Measurements from ENCODE around the gene RGS19. TPM values are rescaled to one million over a fixed set of nuclear protein-coding genes. Genes with fewer than 3 reads are reported as not detected.
"Not testable (repeated sequence)": the region's sequence is repeated elsewhere in the genome, so short reads cannot be mapped to it uniquely, and the experiment has no call there.

RGS19 gene
- 10 to 100 TPM; 35.3 to 36.9 TPM for total RNA-seq
- polyA plus RNA-seq: 120 TPM

GRCh38 chr20:64079273-64080012, at the start of gene RGS19:
Gene RGS19, minus strand, starts transcription at chr20:64079518. Its CDS starts 2,632 bp downstream, at chr20:64076886.
- Histone ChIP-seq H3K27ac (ENCODE audit: low read depth, low read length) (peak within 1 kb of the TSS; percentile 81), H3K4me3 (ENCODE audit: low read length) (peak within 1 kb of the TSS; percentile 81), H3K27me3 (ENCODE audit: insufficient read depth, low read length, poor library complexity, severe bottlenecking) (no peaks in the 10 kb centered on the region), H3K4me1 (ENCODE audit: insufficient read depth, low read length) (peaks cover 36% of the 10 kb centered on the region), H3K9me3 (ENCODE audit: low read length) (no peaks in the 10 kb centered on the region), H3K36me3 (ENCODE audit: insufficient read depth, low read length) (peaks cover 7% of the 10 kb centered on the region)
- ChIA-PET POLR2A (interaction anchor here (0.6 to 2.1 kb wide), 7 partner anchors 10 to 559 kb away, joined by 3 to 6 read pairs (median 3); partner anchors contain the start of genes PPDPF, TCEA2 and UCKL1), CTCF (interaction anchor here (0.8 to 4.8 kb wide), 5 partner anchors 10 to 583 kb away, joined by 3 to 34 read pairs (median 5); partner anchors contain the start of gene PRPF6)
- peaks cover 16 to 64% (median 30%) of the 10 kb centered on the region in 3 donors for H3K4me1 Mint-ChIP-seq
- peak; percentile 61 to 80 (median 65) for DNase-seq
- peak within 1 kb of the TSS; percentile 84 to 95 (median 90) for H3K27ac Mint-ChIP-seq
- no peaks in the 10 kb centered on the region for H3K9me3 Mint-ChIP-seq
- H3K36me3 Mint-ChIP-seq: peaks cover 0 to 15% (median 0%) of the 10 kb centered on the region in 3 donors
- H3K27me3 Mint-ChIP-seq: peaks cover 2 to 3% of the 10 kb centered on the region in 2 donors
- H3K4me3 Mint-ChIP-seq: peak within 1 kb of the TSS; percentile 83 to 93 (median 89)

DNA sequence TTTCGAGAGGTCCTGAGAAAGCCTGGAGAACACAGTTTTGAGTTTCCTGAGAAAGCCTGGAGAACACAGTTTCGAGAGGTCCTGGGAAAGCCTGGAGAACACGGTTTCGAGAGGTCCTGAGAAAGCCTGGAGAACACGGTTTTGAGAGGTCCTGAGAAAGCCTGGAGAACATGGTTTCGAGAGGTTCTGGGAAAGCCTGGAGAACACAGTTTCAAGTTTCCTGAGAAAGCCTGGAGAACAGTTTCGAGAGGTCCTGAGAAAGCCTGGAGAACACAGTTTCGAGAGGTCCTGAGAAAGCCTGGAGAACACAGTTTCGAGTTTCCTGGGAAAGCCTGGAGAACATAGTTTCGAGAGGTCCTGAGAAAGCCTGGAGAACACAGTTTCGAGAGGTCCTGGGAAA, 44.2 kb upstream of the RGS19 start:
- H3K4me3 Mint-ChIP-seq; CTCF ChIA-PET; POLR2A ChIA-PET; H3K9me3 ChIP-seq (ENCODE audit: low read length); H3K27ac ChIP-seq (ENCODE audit: low read depth, low read length); H3K4me1 Mint-ChIP-seq; H3K9me3 Mint-ChIP-seq; H3K4me3 ChIP-seq (ENCODE audit: low read length); H3K36me3 Mint-ChIP-seq; DNase-seq; H3K36me3 ChIP-seq (ENCODE audit: insufficient read depth, low read length); H3K27ac Mint-ChIP-seq; H3K27me3 ChIP-seq (ENCODE audit: insufficient read depth, low read length, poor library complexity, severe bottlenecking): not testable (repeated sequence)
- peaks cover 8 to 33% of the 10 kb centered on the region in 2 donors for H3K27me3 Mint-ChIP-seq
- H3K4me1 ChIP-seq (ENCODE audit: insufficient read depth, low read length): peaks cover 11% of the 10 kb centered on the region

- H3K27ac ChIP-seq (ENCODE audit: low read depth, low read length); H3K4me3 Mint-ChIP-seq; CTCF ChIA-PET; POLR2A ChIA-PET; H3K36me3 Mint-ChIP-seq; H3K9me3 Mint-ChIP-seq; H3K27me3 ChIP-seq (ENCODE audit: insufficient read depth, low read length, poor library complexity, severe bottlenecking); DNase-seq; H3K36me3 ChIP-seq (ENCODE audit: insufficient read depth, low read length); H3K4me3 ChIP-seq (ENCODE audit: low read length); H3K9me3 ChIP-seq (ENCODE audit: low read length); H3K4me1 Mint-ChIP-seq: not testable (repeated sequence)
- H3K4me1 ChIP-seq (ENCODE audit: insufficient read depth, low read length): peaks cover 11% of the 10 kb centered on the region
- peak overlapping the region in 1 of 8 donors; percentile 24 for H3K27ac Mint-ChIP-seq
- H3K27me3 Mint-ChIP-seq: peaks cover 8 to 29% of the 10 kb centered on the region in 2 donors
Observed at GRCh38 chr20:64122927-64123326, 43.6 kb upstream of the RGS19 start.

DNA sequence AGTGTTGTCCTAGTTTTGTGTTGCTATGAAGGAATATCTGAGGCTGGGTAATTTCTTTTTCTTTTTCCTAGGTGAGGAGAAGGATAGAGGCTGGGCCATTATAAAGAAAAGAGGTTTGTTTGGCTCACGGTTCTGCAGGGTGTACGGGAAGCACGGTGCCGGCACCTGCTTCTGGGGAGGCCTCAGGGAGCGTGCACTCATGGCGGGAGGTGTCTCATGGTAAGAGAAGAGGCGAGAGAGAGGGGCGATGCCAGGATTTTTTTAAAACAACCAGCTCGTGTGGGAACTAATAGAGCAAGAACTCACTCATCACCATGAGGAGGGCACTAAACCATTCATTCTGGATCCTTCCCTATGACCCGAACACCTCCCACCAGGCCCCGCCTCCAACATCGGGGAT, 42.3 kb upstream of the RGS19 start:
- no peak overlapping the region for H3K4me3 Mint-ChIP-seq
- Histone ChIP-seq H3K27me3 (ENCODE audit: insufficient read depth, low read length, poor library complexity, severe bottlenecking) (no peaks in the 10 kb centered on the region), H3K9me3 (ENCODE audit: low read length) (no peaks in the 10 kb centered on the region), H3K27ac (ENCODE audit: low read depth, low read length) (no peak overlapping the region), H3K36me3 (ENCODE audit: insufficient read depth, low read length) (no peaks in the 10 kb centered on the region), H3K4me1 (ENCODE audit: insufficient read depth, low read length) (peaks cover 11% of the 10 kb centered on the region), H3K4me3 (ENCODE audit: low read length) (no peak overlapping the region)
- CTCF ChIA-PET: interaction anchor here (1.3 to 4.1 kb wide), 5 partner anchors 11 to 584 kb away, joined by 5 to 71 read pairs (median 10); partner anchors contain the start of genes LKAAEAR1, OPRL1, PTK6 and RGS19
- no peaks in the 10 kb centered on the region for H3K9me3 Mint-ChIP-seq
- H3K36me3 Mint-ChIP-seq: no peaks in the 10 kb centered on the region
- no peak overlapping the region for H3K27ac Mint-ChIP-seq
- POLR2A ChIA-PET: interaction anchor here (0.6 kb wide), 1 partner anchor 26 kb away, joined by 3 read pairs; no protein-coding TSS in a partner anchor
- peaks cover 6 to 10% (median 7%) of the 10 kb centered on the region in 3 donors for H3K4me1 Mint-ChIP-seq
- H3K27me3 Mint-ChIP-seq: peaks cover 8 to 27% of the 10 kb centered on the region in 2 donors
- DNase-seq: no peak

DNA sequence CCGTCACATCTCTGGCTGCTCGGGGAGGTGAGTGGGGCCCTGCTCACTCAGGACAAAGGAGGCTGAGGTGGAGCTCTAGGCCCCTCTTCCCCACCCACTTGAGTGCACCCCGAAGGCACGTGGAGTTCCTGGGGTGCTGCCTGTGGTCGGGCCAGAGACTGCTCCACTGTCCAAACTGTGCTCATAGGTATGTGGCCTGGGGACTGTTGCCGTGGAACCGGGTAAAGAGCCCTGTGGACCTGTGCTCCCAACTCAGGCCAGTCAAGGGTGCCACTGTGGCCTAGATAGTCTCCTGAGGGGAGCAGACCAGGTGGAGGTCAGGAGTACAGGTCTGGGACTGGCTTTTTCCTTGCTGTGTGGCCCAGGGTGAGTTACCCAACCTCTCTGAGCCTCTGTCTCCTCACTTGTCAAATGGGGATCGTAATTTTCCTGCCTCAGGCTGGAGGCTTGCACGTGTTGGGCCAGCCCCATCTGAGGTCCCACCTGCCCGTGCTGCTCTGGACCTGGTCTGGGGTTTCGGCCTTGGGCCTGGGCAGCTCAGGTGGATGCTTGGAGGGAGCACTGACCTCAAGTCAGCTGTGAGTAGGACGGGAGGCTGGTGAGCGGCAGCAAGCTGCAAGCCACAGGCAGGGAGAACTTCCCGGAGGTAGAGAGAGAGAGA, 40.5 kb upstream of the RGS19 start:
- no peaks in the 10 kb centered on the region for H3K36me3 Mint-ChIP-seq
- ChIA-PET CTCF (interaction anchor here (0.6 to 4.1 kb wide), 13 partner anchors 9 to 213 kb away, joined by 3 to 71 read pairs (median 4); partner anchors contain the start of genes LKAAEAR1, OPRL1, PRPF6 and RGS19), POLR2A (interaction anchor here (1.8 kb wide), 1 partner anchor 81 kb away, joined by 6 read pairs; no protein-coding TSS in a partner anchor)
- peaks cover 6 to 10% (median 7%) of the 10 kb centered on the region in 3 donors for H3K4me1 Mint-ChIP-seq
- no peaks in the 10 kb centered on the region for H3K9me3 Mint-ChIP-seq
- H3K4me1 ChIP-seq (ENCODE audit: insufficient read depth, low read length): peaks cover 11% of the 10 kb centered on the region
- H3K36me3 ChIP-seq (ENCODE audit: insufficient read depth, low read length): no peaks in the 10 kb centered on the region
- H3K4me3 Mint-ChIP-seq: peak overlapping the region; percentile 47 to 74 (median 70)
- peak overlapping the region; percentile 43 for H3K4me3 ChIP-seq (ENCODE audit: low read length)
- no peaks in the 10 kb centered on the region for H3K9me3 ChIP-seq (ENCODE audit: low read length)
- H3K27me3 ChIP-seq (ENCODE audit: insufficient read depth, low read length, poor library complexity, severe bottlenecking): no peaks in the 10 kb centered on the region
- no peak overlapping the region for H3K27ac ChIP-seq (ENCODE audit: low read depth, low read length)
- peak overlapping the region in 5 of 8 donors; percentile 9 to 78 (median 44) for H3K27ac Mint-ChIP-seq
- no peak for DNase-seq
- H3K27me3 Mint-ChIP-seq: peaks cover 8 to 23% of the 10 kb centered on the region in 2 donors

DNA sequence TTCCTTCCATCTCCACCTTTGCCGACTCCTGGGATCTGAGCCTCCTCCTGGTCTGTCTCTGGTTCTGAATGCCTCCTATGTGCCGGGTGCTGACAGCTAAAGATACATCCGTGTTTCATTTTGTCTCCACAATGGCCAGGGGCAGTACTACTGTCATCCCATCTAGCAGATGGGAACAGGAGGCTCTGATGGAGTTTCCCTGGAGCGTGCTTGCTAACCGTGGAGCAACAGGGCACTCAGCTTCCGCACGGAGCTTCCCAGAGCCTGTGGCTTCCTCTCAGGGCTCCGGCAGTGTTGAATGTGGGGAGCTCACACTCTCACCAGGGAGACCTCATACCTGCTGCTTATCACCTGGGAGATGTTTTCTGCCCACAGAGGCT, 40.0 kb upstream of the RGS19 start:
- H3K9me3 Mint-ChIP-seq: no peaks in the 10 kb centered on the region
- no peak overlapping the region for H3K27ac ChIP-seq (ENCODE audit: low read depth, low read length)
- H3K36me3 Mint-ChIP-seq: no peaks in the 10 kb centered on the region
- H3K36me3 ChIP-seq (ENCODE audit: insufficient read depth, low read length): no peaks in the 10 kb centered on the region
- H3K27me3 Mint-ChIP-seq: peaks cover 8 to 19% of the 10 kb centered on the region in 2 donors
- ChIA-PET CTCF (interaction anchor here (1.2 to 4.1 kb wide), 7 partner anchors 9 to 139 kb away, joined by 3 to 71 read pairs (median 12); partner anchors contain the start of genes LKAAEAR1, PRPF6 and SAMD10), POLR2A (interaction anchor here (1.8 kb wide), 1 partner anchor 81 kb away, joined by 6 read pairs; no protein-coding TSS in a partner anchor)
- no peak overlapping the region for H3K4me3 ChIP-seq (ENCODE audit: low read length)
- H3K27me3 ChIP-seq (ENCODE audit: insufficient read depth, low read length, poor library complexity, severe bottlenecking): no peaks in the 10 kb centered on the region
- no peak overlapping the region for H3K27ac Mint-ChIP-seq
- peaks cover 11% of the 10 kb centered on the region for H3K4me1 ChIP-seq (ENCODE audit: insufficient read depth, low read length)
- H3K9me3 ChIP-seq (ENCODE audit: low read length): no peaks in the 10 kb centered on the region
- DNase-seq: no peak
- H3K4me1 Mint-ChIP-seq: peaks cover 6 to 10% (median 7%) of the 10 kb centered on the region in 3 donors
- H3K4me3 Mint-ChIP-seq: no peak overlapping the region

- peaks cover 11% of the 10 kb centered on the region for H3K4me1 ChIP-seq (ENCODE audit: insufficient read depth, low read length)
- H3K4me3 ChIP-seq (ENCODE audit: low read length); POLR2A ChIA-PET; H3K4me3 Mint-ChIP-seq; H3K36me3 Mint-ChIP-seq; H3K27me3 Mint-ChIP-seq; H3K27ac ChIP-seq (ENCODE audit: low read depth, low read length); H3K36me3 ChIP-seq (ENCODE audit: insufficient read depth, low read length); H3K27me3 ChIP-seq (ENCODE audit: insufficient read depth, low read length, poor library complexity, severe bottlenecking); H3K27ac Mint-ChIP-seq; DNase-seq; H3K9me3 Mint-ChIP-seq; H3K4me1 Mint-ChIP-seq; H3K9me3 ChIP-seq (ENCODE audit: low read length): not testable (repeated sequence)
- CTCF ChIA-PET: interaction anchor here (1.3 to 2.4 kb wide), 2 partner anchors 33 to 143 kb away, joined by 3 to 7 read pairs; partner anchors contain the start of gene LKAAEAR1
Observed at GRCh38 chr20:64117432-64117777, 38.1 kb upstream of the RGS19 start.

Data from CD8-positive, alpha-beta memory T cell (primary cell).